Neuronal stem cell (in vitro differentiated cells): Measurements from ENCODE around the gene OR2T11.
"Not testable (repeated sequence)": the region's sequence is repeated elsewhere in the genome, so short reads cannot be mapped to it uniquely, and the experiment has no call there.

Experiments used
- DNase-seq: peaks from one replicate; pipeline ENCODE4 v3.0.0-alpha.2; 2013; ENCODE audit warnings: low spot score
- H2AFZ ChIP-seq: one replicate; pipeline ENCODE4 v1.6.1; 2013; ENCODE audit warnings: mild to moderate bottlenecking, low read length, inconsistent platforms
- H2AK5ac ChIP-seq: 2 replicates; pipeline ENCODE4 v1.6.1; 2013; ENCODE audit warnings: low read depth, mild to moderate bottlenecking, inconsistent platforms, low read length, moderate library complexity, mixed read lengths
- H2BK120ac ChIP-seq: 2 replicates; pipeline ENCODE4 v1.6.1; 2013; ENCODE audit warnings: low read depth, mild to moderate bottlenecking, inconsistent platforms, low read length, moderate library complexity, mixed read lengths
- H2BK12ac ChIP-seq: one replicate; pipeline ENCODE4 v1.6.1; 2013; ENCODE audit warnings: low read length, inconsistent platforms
- H2BK15ac ChIP-seq: 2 replicates; pipeline ENCODE4 v1.6.1; 2013; ENCODE audit warnings: mild to moderate bottlenecking, low read length, inconsistent platforms, mixed read lengths
- H2BK5ac ChIP-seq: one replicate; pipeline ENCODE4 v1.6.1; 2013; ENCODE audit warnings: inconsistent platforms, mild to moderate bottlenecking, low read length, moderate library complexity
- H3K14ac ChIP-seq: one replicate; pipeline ENCODE4 v1.6.1; 2013; ENCODE audit warnings: low read length, inconsistent platforms
- H3K18ac ChIP-seq: 2 replicates; pipeline ENCODE4 v1.6.1; 2013; ENCODE audit warnings: low read length, inconsistent platforms
- H3K23ac ChIP-seq: 2 replicates; pipeline ENCODE4 v1.6.1; 2013; ENCODE audit warnings: low read depth, mild to moderate bottlenecking, mixed read lengths, low read length, inconsistent platforms; ENCODE audit not compliant: poor library complexity
- H3K27ac ChIP-seq: replicated peaks from 3 replicates; pipeline ENCODE4 v1.5.1; 2013; ENCODE audit warnings: low read length, inconsistent platforms
- H3K27me3 ChIP-seq, 3 experiments: 2 replicates each; pipeline ENCODE4 v1.6.1; 2013; ENCODE audit warnings: low read length in 3 of 3, mild to moderate bottlenecking in 2 of 3, inconsistent platforms in 1 of 3, low read depth in 1 of 3, mixed read lengths in 1 of 3, moderate library complexity in 1 of 3; ENCODE audit not compliant: control insufficient read depth in 3 of 3, insufficient read depth in 3 of 3
- H3K36me3 ChIP-seq, 2 donors: replicated peaks in 1 of 2; 2 replicates each; pipeline ENCODE4 v1.6.1; 2013; ENCODE audit warnings: low read length in 2 of 2; ENCODE audit not compliant: control insufficient read depth in 2 of 2, insufficient read depth in 2 of 2
- H3K4ac ChIP-seq: 2 replicates; pipeline ENCODE4 v1.6.1; 2013; ENCODE audit warnings: inconsistent platforms, mild to moderate bottlenecking, low read length, moderate library complexity
- H3K4me1 ChIP-seq, 2 donors: 1 replicate in 1 of 2; 2 replicates in 1 of 2; pipeline ENCODE4 v1.6.1; 2013; ENCODE audit warnings: low read length in 2 of 2, low read depth in 1 of 2; ENCODE audit not compliant: control insufficient read depth in 2 of 2, insufficient read depth in 1 of 2
- H3K4me2 ChIP-seq: one replicate; pipeline ENCODE4 v1.6.1; 2013; ENCODE audit warnings: mild to moderate bottlenecking, low read length, inconsistent platforms; ENCODE audit not compliant: insufficient read depth, poor library complexity, severe bottlenecking
- H3K4me3 ChIP-seq, 2 donors: 2 replicates each; pipeline ENCODE4 v1.5.1; 2013; ENCODE audit warnings: low read length in 2 of 2, mild to moderate bottlenecking in 2 of 2, inconsistent platforms in 1 of 2, moderate library complexity in 1 of 2
- H3K79me1 ChIP-seq: one replicate; pipeline ENCODE4 v1.6.1; 2013; ENCODE audit warnings: low read depth, mild to moderate bottlenecking, inconsistent platforms, low read length, moderate library complexity
- H3K9ac ChIP-seq: one replicate; pipeline ENCODE4 v1.6.1; 2013; ENCODE audit warnings: mild to moderate bottlenecking, low read depth, low read length, inconsistent platforms; ENCODE audit not compliant: poor library complexity
- H3K9me3 ChIP-seq, 2 donors: replicated peaks in 1 of 2; 2 replicates each; pipeline versions ENCODE3 to v1.6.1; 2013; ENCODE audit warnings: low read length in 2 of 2, mild to moderate bottlenecking in 2 of 2, inconsistent platforms in 1 of 2, low read depth in 1 of 2, mixed read lengths in 1 of 2, moderate library complexity in 1 of 2; ENCODE audit not compliant: control insufficient read depth in 2 of 2, insufficient read depth in 1 of 2
- H4K8ac ChIP-seq: one replicate; pipeline ENCODE4 v1.6.1; 2013; ENCODE audit warnings: low read depth, mild to moderate bottlenecking, inconsistent platforms, low read length, moderate library complexity
- H4K91ac ChIP-seq: one replicate; pipeline ENCODE4 v1.6.1; 2013; ENCODE audit warnings: low read length, low read depth, mild to moderate bottlenecking, inconsistent platforms; ENCODE audit not compliant: poor library complexity
- WGBS, 2 donors: extraction: QIAGEN DNeasy Blood & Tissue Kit; methylation state at CpG; one replicate each; pipeline ENCODE4 v1.1.7; 2013; ENCODE audit warnings: missing lambda C conversion rate in 2 of 2, mixed read lengths in 1 of 2; ENCODE audit not compliant: insufficient read length in 2 of 2, insufficient replicate concordance in 1 of 2; ENCODE audit errors: extremely low coverage in 2 of 2; 5-methylcytosine and 5-hydroxymethylcytosine counted together

Gene OR2T11

DNA sequence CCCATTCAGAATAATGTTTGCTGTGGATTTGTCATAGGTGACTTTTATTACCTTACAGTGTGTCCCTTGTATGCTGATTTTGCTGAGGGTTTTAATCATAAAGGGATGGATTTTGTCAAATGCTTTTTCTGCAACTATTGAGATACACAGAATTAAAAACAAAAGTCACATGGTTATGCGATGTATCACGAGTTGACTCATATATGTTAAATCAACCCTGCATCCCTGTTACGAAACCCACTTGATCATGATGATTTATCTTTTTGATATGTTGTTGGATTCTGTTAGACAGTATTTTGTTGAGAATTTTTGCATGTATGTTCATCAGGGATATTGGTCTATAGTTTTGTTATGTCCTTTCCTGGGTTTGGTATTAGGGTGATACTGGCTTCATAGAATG is 49.6 kb downstream of the OR2T11 start:
- no peak overlapping the region for H3K18ac ChIP-seq
- H4K91ac ChIP-seq: no peak overlapping the region
- H3K23ac ChIP-seq: no peak overlapping the region
- no peak overlapping the region for H3K4me2 ChIP-seq
- no peak overlapping the region for H2BK15ac ChIP-seq
- H3K79me1 ChIP-seq: no peaks in the 10 kb centered on the region
- no peak overlapping the region for H2BK120ac ChIP-seq
- no peaks in the 10 kb centered on the region for H3K27me3 ChIP-seq
- H2BK12ac ChIP-seq: no peak overlapping the region
- no peaks in the 10 kb centered on the region for H3K36me3 ChIP-seq
- H3K27ac ChIP-seq: no peak overlapping the region
- no peak overlapping the region for H3K4ac ChIP-seq
- H2AFZ ChIP-seq: no peak overlapping the region
- no peak overlapping the region for H3K9ac ChIP-seq
- peaks cover 0 to 2% of the 10 kb centered on the region in 2 donors for H3K9me3 ChIP-seq
- H3K4me3 ChIP-seq: no peak overlapping the region
- H4K8ac ChIP-seq: no peak overlapping the region
- no peak for DNase-seq
- H3K4me1 ChIP-seq: no peaks in the 10 kb centered on the region
- no CpG with 5 or more reads among the region's 3 CpGs for WGBS, 2 donors
- no peak overlapping the region for H3K14ac ChIP-seq
- no peak overlapping the region for H2BK5ac ChIP-seq
- H2AK5ac ChIP-seq: no peak overlapping the region

DNA sequence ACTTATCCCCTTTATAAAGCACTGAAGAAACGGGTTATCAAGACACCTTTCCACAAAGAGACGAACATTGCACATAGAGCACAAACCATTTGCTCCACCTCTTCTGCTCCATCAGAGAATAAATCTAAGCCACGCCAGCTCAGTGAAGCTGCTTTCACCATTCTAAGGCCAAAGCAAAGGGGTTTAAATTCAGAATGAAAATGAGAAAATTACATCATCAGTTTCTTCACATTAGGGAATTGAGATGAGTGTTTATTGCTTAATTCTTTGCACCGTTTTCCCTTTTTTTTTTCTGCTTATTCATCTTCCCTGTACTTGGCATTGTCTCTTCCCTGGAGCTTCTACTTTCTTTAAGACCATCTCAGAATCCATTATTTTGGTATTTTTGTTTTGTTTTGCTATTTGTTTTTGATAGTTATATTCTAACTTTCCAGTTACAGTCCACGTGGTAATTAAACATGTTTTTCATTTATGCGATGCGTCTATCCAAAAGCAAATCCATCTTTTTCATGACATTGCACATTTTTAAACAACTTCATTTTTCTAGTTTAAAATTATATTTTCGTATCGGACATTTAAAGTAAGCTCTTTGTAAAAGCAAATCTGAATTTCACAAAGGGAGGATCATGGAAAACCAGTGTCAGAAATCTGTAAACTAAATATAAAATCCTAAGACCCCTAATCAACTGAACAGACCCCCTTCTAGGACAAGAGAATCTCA is 58.5 kb downstream of the OR2T11 start:
- no peak overlapping the region for H2BK120ac ChIP-seq
- H4K91ac ChIP-seq: no peak overlapping the region
- H3K14ac ChIP-seq: no peak overlapping the region
- H2BK15ac ChIP-seq: no peak overlapping the region
- no peaks in the 10 kb centered on the region for H3K4me1 ChIP-seq
- no peak overlapping the region for H2BK5ac ChIP-seq
- H3K79me1 ChIP-seq: no peaks in the 10 kb centered on the region
- no peak overlapping the region for H2AK5ac ChIP-seq
- no peak overlapping the region for H3K9ac ChIP-seq
- no peak overlapping the region for H3K4ac ChIP-seq
- H2AFZ ChIP-seq: no peak overlapping the region
- WGBS, 2 donors: no CpG with 5 or more reads among the region's 9 CpGs
- H3K23ac ChIP-seq: no peak overlapping the region
- H3K4me3 ChIP-seq: no peak overlapping the region
- DNase-seq: no peak
- H3K36me3 ChIP-seq: no peaks in the 10 kb centered on the region
- no peak overlapping the region for H3K18ac ChIP-seq
- no peak overlapping the region for H2BK12ac ChIP-seq
- H3K4me2 ChIP-seq: no peak overlapping the region
- H3K9me3 ChIP-seq: peaks cover 0 to 3% of the 10 kb centered on the region in 2 donors
- H4K8ac ChIP-seq: no peak overlapping the region
- H3K27ac ChIP-seq: no peak overlapping the region
- H3K27me3 ChIP-seq: no peaks in the 10 kb centered on the region

DNA sequence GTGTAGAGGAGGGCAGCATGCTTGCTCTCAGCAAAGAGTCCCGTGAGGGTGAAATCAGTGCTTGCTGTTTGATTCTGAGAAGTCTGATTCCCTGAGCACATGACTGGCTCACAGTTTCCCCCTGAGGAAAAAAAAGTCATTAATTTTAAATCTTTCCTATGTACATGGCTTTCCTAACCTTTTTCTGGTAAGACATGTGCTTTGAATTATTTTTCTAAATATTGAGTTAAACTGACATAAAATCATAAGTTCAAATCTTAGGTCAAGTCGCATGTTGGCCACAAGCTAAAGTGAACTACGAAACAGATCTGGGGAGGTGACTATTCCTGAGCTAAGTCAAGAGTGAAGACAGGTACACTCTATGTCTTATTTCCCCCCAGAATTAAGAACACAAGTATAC is 60.2 kb downstream of the OR2T11 start, which contains the start of gene OR2T34:
Gene OR2T34 (minus strand): TSS at position 101 of the 400 bp plus-strand sequence. CDS start 0 bp downstream, at position 101.
- not testable (repeated sequence) for H3K9ac ChIP-seq, H3K36me3 ChIP-seq, H4K91ac ChIP-seq, H3K27me3 ChIP-seq, H2BK15ac ChIP-seq, H3K23ac ChIP-seq, H3K18ac ChIP-seq, H4K8ac ChIP-seq, H2BK120ac ChIP-seq, H3K4me3 ChIP-seq, H2AFZ ChIP-seq, H2AK5ac ChIP-seq, H3K9me3 ChIP-seq, H3K27ac ChIP-seq, H3K4me1 ChIP-seq, DNase-seq, H3K79me1 ChIP-seq, H3K4me2 ChIP-seq, H2BK12ac ChIP-seq, H2BK5ac ChIP-seq, H3K4ac ChIP-seq, H3K14ac ChIP-seq
- WGBS, 2 donors: no CpG with 5 or more reads among the region's 3 CpGs

DNA sequence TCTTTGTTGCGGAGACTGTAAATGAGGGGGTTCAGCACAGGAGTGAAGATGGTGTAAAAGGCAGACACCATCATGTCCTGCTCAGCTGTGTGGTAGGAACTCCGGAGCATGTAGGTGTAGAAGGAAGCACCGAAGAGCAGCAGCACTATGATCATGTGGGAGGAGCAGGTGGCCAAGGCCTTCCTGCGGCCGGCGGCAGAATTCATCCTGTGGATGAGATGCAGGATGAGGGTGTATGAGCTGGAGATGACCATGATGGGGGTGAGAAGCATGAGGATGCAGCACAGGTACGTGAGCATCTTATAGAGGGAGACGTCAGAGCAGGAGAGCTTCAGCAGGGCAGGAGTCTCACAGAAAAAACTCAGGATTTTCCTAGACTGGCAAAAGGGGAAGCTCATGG is 61.0 kb downstream of the OR2T11 start:
- not testable (repeated sequence) for DNase-seq, H3K27ac ChIP-seq, H3K23ac ChIP-seq, H3K9me3 ChIP-seq, H3K18ac ChIP-seq, H3K14ac ChIP-seq, H2AK5ac ChIP-seq, H3K27me3 ChIP-seq, H3K4me3 ChIP-seq, H3K79me1 ChIP-seq, H3K4ac ChIP-seq, H4K91ac ChIP-seq, H2BK5ac ChIP-seq, H3K9ac ChIP-seq, H2BK15ac ChIP-seq, H3K4me1 ChIP-seq, H3K4me2 ChIP-seq, H2BK120ac ChIP-seq, H3K36me3 ChIP-seq, H2BK12ac ChIP-seq, H4K8ac ChIP-seq, H2AFZ ChIP-seq
- WGBS, 2 donors: no CpG with 5 or more reads among the region's 8 CpGs
